Upper lobe of left lung (tissue), 4 donors: ENCODE results near the gene CHRNA4.

Experiments
- CTCF ChIP-seq, 6 experiments: fragments of 450-650 bp in 4 of 6; fragments of 200-600 bp in 2 of 6; sonication (generic) in 2 of 6; IDR thresholded peaks; one replicate each; pipeline ENCODE4 v1.5.1; 2016 to 2019; ENCODE audit warnings: antibody characterized with exemption in 6 of 6
- EP300 ChIP-seq, 4 donors: sonication (generic); formaldehyde crosslinking; IDR thresholded peaks; one replicate each; pipeline ENCODE4 v1.5.1; 2017; ENCODE audit warnings: antibody characterized with exemption in 4 of 4, control low read depth in 2 of 4
- POLR2A ChIP-seq, 4 donors: fragments of 450-650 bp; IDR thresholded peaks; one replicate each; pipeline ENCODE4 v1.5.1; 2016 to 2017; ENCODE audit warnings: antibody characterized with exemption in 4 of 4, mild to moderate bottlenecking in 2 of 4
- POLR2AphosphoS5 ChIP-seq, 2 donors: sonication (generic); formaldehyde crosslinking; IDR thresholded peaks; one replicate each; pipeline ENCODE4 v1.5.1; 2017; ENCODE audit warnings: antibody characterized with exemption in 2 of 2

- no peak for TF ChIP-seq CTCF (IDR thresholded peaks at IDR 0.05)
- TF ChIP-seq EP300 (IDR thresholded peaks at IDR 0.05), result no peak
- TF ChIP-seq POLR2A (IDR thresholded peaks at IDR 0.05), result no peak
- TF ChIP-seq POLR2AphosphoS5 (IDR thresholded peaks at IDR 0.05), result no peak
Measured at GRCh38 chr20:63360850-63361518, at the start of gene CHRNA4.
